HepG2 (cell line): ENCODE data around the gene LRRC45. TPM values are rescaled to one million over a fixed set of nuclear protein-coding genes. Genes with fewer than 3 reads are reported as not detected.

Experiments
- ATF5 ChIP-seq: sonication (generic); formaldehyde crosslinking; IDR thresholded peaks from 2 replicates; pipeline ENCODE4 v1.4.0; 2020; ENCODE audit warnings: mild to moderate bottlenecking, low read depth, missing genetic modification reagents
- CSRNP2 ChIP-seq: sonication (generic); formaldehyde crosslinking; conservative IDR thresholded peaks from 2 replicates; pipeline ENCODE4 v1.8.0; 2022; ENCODE audit warnings: low read depth, missing genetic modification reagents
- GABPB1 ChIP-seq: IDR thresholded peaks from 2 replicates; pipeline ENCODE4 v1.6.1; 2016; ENCODE audit warnings: mild to moderate bottlenecking, missing genetic modification reagents, moderate library complexity, missing compliant biosample characterization
- HOXD1 ChIP-seq: sonication (generic); formaldehyde crosslinking; IDR thresholded peaks from 2 replicates; pipeline ENCODE4 v1.5.0; 2020; ENCODE audit warnings: missing genetic modification reagents
- MAZ ChIP-seq, 2 experiments: sonication (generic) in 1 of 2; formaldehyde crosslinking in 1 of 2; IDR thresholded peaks; 2 replicates each; pipeline versions ENCODE4 v1.5.0 to v1.6.1; 2012 to 2020; ENCODE audit warnings: low read depth in 2 of 2, mild to moderate bottlenecking in 2 of 2, borderline replicate concordance in 1 of 2, improper control_type of control experiment in 1 of 2, low read length in 1 of 2, missing genetic modification reagents in 1 of 2, moderate library complexity in 1 of 2
- MTERF4 ChIP-seq: sonication (generic); formaldehyde crosslinking; IDR thresholded peaks from 2 replicates; pipeline ENCODE4 v1.8.0; 2023; ENCODE audit warnings: mild to moderate bottlenecking, missing genetic modification reagents
- NFYB ChIP-seq: sonication (generic); formaldehyde crosslinking; IDR thresholded peaks from 2 replicates; pipeline ENCODE4 v1.4.0; 2020; ENCODE audit warnings: missing genetic modification reagents
- PCBP2 ChIP-seq: fragments of 200-400 bp; formaldehyde crosslinking; optimal IDR thresholded peaks from 2 replicates; pipeline ENCODE3; 2018; ENCODE audit warnings: low read length, low read depth; ENCODE audit not compliant: poor library complexity, severe bottlenecking
- RXRB ChIP-seq: IDR thresholded peaks from 2 replicates; pipeline ENCODE4 v1.6.1; 2016; ENCODE audit warnings: borderline replicate concordance, missing genetic modification reagents, missing compliant biosample characterization
- SP5 ChIP-seq: IDR thresholded peaks from 2 replicates; pipeline ENCODE4 v1.6.1; 2016; ENCODE audit warnings: low read depth, borderline replicate concordance
- TFDP2 ChIP-seq: sonication (generic); formaldehyde crosslinking; IDR thresholded peaks from 2 replicates; pipeline ENCODE4 v1.4.0; 2020; ENCODE audit warnings: missing genetic modification reagents
- TOE1 ChIP-seq: sonication (generic); formaldehyde crosslinking; IDR thresholded peaks from 2 replicates; pipeline ENCODE4 v1.4.0; 2020; ENCODE audit warnings: mild to moderate bottlenecking, missing genetic modification reagents
- ZBTB14 ChIP-seq: sonication (generic); formaldehyde crosslinking; IDR thresholded peaks from 2 replicates; pipeline ENCODE4 v1.4.0; 2020; ENCODE audit warnings: missing genetic modification reagents
- ZNF18 ChIP-seq: sonication (generic); formaldehyde crosslinking; IDR thresholded peaks from 2 replicates; pipeline ENCODE4 v1.8.0; 2022; ENCODE audit warnings: mild to moderate bottlenecking, missing genetic modification reagents; ENCODE audit not compliant: insufficient replicate concordance
- ZNF225 ChIP-seq: sonication (generic); formaldehyde crosslinking; IDR thresholded peaks from 2 replicates; pipeline ENCODE4 v1.4.0; 2020; ENCODE audit warnings: mild to moderate bottlenecking, missing genetic modification reagents
- ZNF264 ChIP-seq: sonication (generic); formaldehyde crosslinking; IDR thresholded peaks from 2 replicates; pipeline ENCODE4 v1.4.0; 2020; ENCODE audit warnings: missing genetic modification reagents
- ZNF414 ChIP-seq: sonication (generic); formaldehyde crosslinking; IDR thresholded peaks from 2 replicates; pipeline ENCODE4 v1.5.0; 2020; ENCODE audit warnings: missing genetic modification reagents
- ZNF772 ChIP-seq: sonication (generic); formaldehyde crosslinking; IDR thresholded peaks from 2 replicates; pipeline ENCODE4 v1.5.0; 2020; ENCODE audit warnings: mild to moderate bottlenecking, missing genetic modification reagents
- ZSCAN30 ChIP-seq: sonication (generic); formaldehyde crosslinking; IDR thresholded peaks from 2 replicates; pipeline ENCODE4 v1.5.0; 2020; ENCODE audit warnings: mild to moderate bottlenecking, missing genetic modification reagents
- ZSCAN9 ChIP-seq: IDR thresholded peaks from 2 replicates; pipeline ENCODE4 v1.6.1; 2016; ENCODE audit warnings: borderline replicate concordance
- polyA plus RNA-seq, 8 experiments: library from polyadenylated mRNA; depleted of rRNA in 3 of 8; stranded (reverse) in 7 of 8; unstranded in 1 of 8; fragments of >200 nt; fragmentation: Illumina TruSeq in 4 of 8; extraction: Trizol in 4 of 8; gene quantifications; 2 replicates each; pipeline versions ENCODE4 v1.2.1 to v1.2.3, GENCODE V29; 2011 to 2016; ENCODE audit warnings: low read depth in 4 of 8, missing spikeins in 1 of 8, mixed read lengths in 1 of 8; ENCODE audit not compliant: insufficient read depth in 1 of 8
- total RNA-seq, 5 experiments: library from RNA; depleted of rRNA; stranded (reverse); fragments of >200 nt; fragmentation: Illumina TruSeq; extraction: Trizol; gene quantifications; 2 replicates each; pipeline ENCODE4 v1.2.3, GENCODE V29; 2016; ENCODE audit warnings: low read depth in 1 of 5

Gene LRRC45
- total and polyA plus RNA-seq, 2 of the 13 experiments (the other 11 are each of a cell fraction or from before 2014, with no cell fraction given) = 11.6 to 48.1 TPM

GRCh38 chr17:82000803-82001570 is 22.1 kb upstream of the LRRC45 start (continued):
- peak; percentile 56; the same call in 1 of the 2 replicates for TF ChIP-seq ZNF225 (CRISPR knock-in tag)
- TF ChIP-seq SP5 (CRISPR knock-in tag) = peak; percentile 96
- no peak; the same call in 1 of the 2 replicates for TF ChIP-seq ATF5 (CRISPR knock-in tag)
- TF ChIP-seq MAZ (IDR thresholded peaks at IDR 0.05; ENCODE audit: borderline replicate concordance, low read depth, low read length) = peak; percentile 96
- peak; percentile 95; the same call in 1 of the 2 replicates for TF ChIP-seq MAZ (CRISPR knock-in tag; IDR thresholded peaks at IDR 0.05; ENCODE audit: low read depth)
- TF ChIP-seq ZSCAN30 (CRISPR knock-in tag) = no peak
- TF ChIP-seq ZNF18 (CRISPR knock-in tag) = peak; percentile 74
- TF ChIP-seq NFYB = peak; percentile 39
- TF ChIP-seq ZSCAN9 = 0 out of 2 replicates have a peak, but pooled peaks have one; percentile 19
- TF ChIP-seq TOE1 (CRISPR knock-in tag) = 0 out of 2 replicates have a peak, but pooled peaks have one; percentile 86
- no peak for TF ChIP-seq PCBP2
- TF ChIP-seq MTERF4 (CRISPR knock-in tag) = no peak
- TF ChIP-seq RXRB = peak; percentile 93
- peak; percentile 78 for TF ChIP-seq HOXD1 (CRISPR knock-in tag)
- TF ChIP-seq ZBTB14 (CRISPR knock-in tag) = no peak
- peak; percentile 85 for TF ChIP-seq GABPB1
- TF ChIP-seq ZNF772 (CRISPR knock-in tag) = peak; percentile 19; the same call in 1 of the 2 replicates
- TF ChIP-seq ZNF264 (CRISPR knock-in tag) = peak; percentile 92
- TF ChIP-seq CSRNP2 (CRISPR knock-in tag) = no peak
- peak; percentile 83 for TF ChIP-seq TFDP2
- peak; percentile 98 for TF ChIP-seq ZNF414
